ENCODE measurements around the gene CPEB4. TPM values are rescaled to one million over a fixed set of nuclear protein-coding genes. Genes with fewer than 3 reads are reported as not detected.

The CPEB4 gene
- polyA plus RNA-seq, 6 donors from 2014 or later: 4.8 to 8.8 (median 6.0) TPM; not detected in 1

GRCh38 chr5:173915310-173916014 lies 27.3 kb downstream of the CPEB4 start:
- peak overlapping the region in 1 of 6 donors; percentile 78 for H3K27ac Mint-ChIP-seq

GRCh38 chr5:173916233-173916632 lies 28.1 kb downstream of the CPEB4 start:
- H3K4me1 Mint-ChIP-seq: peaks cover 6 to 12% (median 11%) of the 10 kb centered on the region in 3 donors
- DNase-seq: peak; percentile 23
- ATAC-seq (ENCODE audit: low read depth in 2 of 2): no peak
- no peaks in the 10 kb centered on the region for H3K9me3 Mint-ChIP-seq
- no peaks in the 10 kb centered on the region for H3K27me3 Mint-ChIP-seq
- peaks cover 0 to 8% of the 10 kb centered on the region in 2 donors for H3K36me3 Mint-ChIP-seq
- H3K4me3 Mint-ChIP-seq: peak overlapping the region in 6 of 8 donors; percentile 11 to 68 (median 44)
- peak overlapping the region in 4 of 6 donors; percentile 16 to 80 (median 35) for H3K27ac Mint-ChIP-seq

More at GRCh38 chr5:173915310-173916014, 27.3 kb downstream of the CPEB4 start:
- DNase-seq (no peak), ATAC-seq (ENCODE audit: low read depth in 2 of 2) (no peak)
- Mint-ChIP-seq H3K27me3 (no peaks in the 10 kb centered on the region), H3K36me3 (peaks cover 0 to 13% of the 10 kb centered on the region in 2 donors), H3K9me3 (no peaks in the 10 kb centered on the region), H3K4me1 (peaks cover 3 to 7% (median 6%) of the 10 kb centered on the region in 3 donors), H3K4me3 (no peak overlapping the region)

- no peaks in the 10 kb centered on the region for H3K9me3 Mint-ChIP-seq
- peaks cover 8 to 19% (median 18%) of the 10 kb centered on the region in 3 donors for H3K4me1 Mint-ChIP-seq
- DNase-seq: peak; percentile 77
- ATAC-seq (ENCODE audit: low read depth in 2 of 2): peak; percentile 86
- H3K27me3 Mint-ChIP-seq: no peaks in the 10 kb centered on the region
- no peak overlapping the region for H3K4me3 Mint-ChIP-seq
- no peaks in the 10 kb centered on the region for H3K36me3 Mint-ChIP-seq
- H3K27ac Mint-ChIP-seq: no peak overlapping the region
These were observed 29.9 kb downstream of the CPEB4 start for GRCh38 chr5:173917788-173918786.

GRCh38 chr5:173919443-173919842 lies 31.3 kb downstream of the CPEB4 start:
- Mint-ChIP-seq H3K9me3 (no peaks in the 10 kb centered on the region), H3K27me3 (no peaks in the 10 kb centered on the region)

GRCh38 chr5:173920024-173920753 lies 32.0 kb downstream of the CPEB4 start:
- Mint-ChIP-seq H3K27ac (peak overlapping the region in 1 of 6 donors; percentile 44), H3K27me3 (no peaks in the 10 kb centered on the region), H3K4me3 (no peak overlapping the region), H3K9me3 (no peaks in the 10 kb centered on the region), H3K4me1 (peaks cover 18 to 34% (median 32%) of the 10 kb centered on the region in 3 donors), H3K36me3 (no peaks in the 10 kb centered on the region)
- DNase-seq: no peak
- no peak for ATAC-seq (ENCODE audit: low read depth in 2 of 2)

More at GRCh38 chr5:173919443-173919842, 31.3 kb downstream of the CPEB4 start:
- DNase-seq (no peak), ATAC-seq (ENCODE audit: low read depth in 2 of 2) (no peak)
- H3K27ac Mint-ChIP-seq: no peak overlapping the region
- no peaks in the 10 kb centered on the region for H3K36me3 Mint-ChIP-seq
- H3K4me1 Mint-ChIP-seq: peaks cover 14 to 28% (median 26%) of the 10 kb centered on the region in 3 donors
- no peak overlapping the region for H3K4me3 Mint-ChIP-seq

GRCh38 chr5:173920866-173921555 lies 32.9 kb downstream of the CPEB4 start:
- Mint-ChIP-seq H3K36me3 (no peaks in the 10 kb centered on the region), H3K27ac (peak overlapping the region in 3 of 6 donors; percentile 25 to 61 (median 44)), H3K9me3 (no peaks in the 10 kb centered on the region), H3K27me3 (no peaks in the 10 kb centered on the region), H3K4me3 (peak overlapping the region in 1 of 8 donors; percentile 5), H3K4me1 (peaks cover 18 to 38% (median 32%) of the 10 kb centered on the region in 3 donors)
- no peak for DNase-seq
- no peak for ATAC-seq (ENCODE audit: low read depth in 2 of 2)

GRCh38 chr5:173922527-173922926 lies 34.4 kb downstream of the CPEB4 start:
- no peaks in the 10 kb centered on the region for H3K36me3 Mint-ChIP-seq
- peaks cover 18 to 33% (median 25%) of the 10 kb centered on the region in 3 donors for H3K4me1 Mint-ChIP-seq
- ATAC-seq (ENCODE audit: low read depth in 2 of 2) (no peak), DNase-seq (no peak)
- H3K9me3 Mint-ChIP-seq: no peaks in the 10 kb centered on the region
- H3K27me3 Mint-ChIP-seq: no peaks in the 10 kb centered on the region
- no peak overlapping the region for H3K27ac Mint-ChIP-seq
- no peak overlapping the region for H3K4me3 Mint-ChIP-seq

GRCh38 chr5:173923218-173924095 lies 35.3 kb downstream of the CPEB4 start:
- H3K27me3 Mint-ChIP-seq: no peaks in the 10 kb centered on the region
- DNase-seq: no peak
- no peaks in the 10 kb centered on the region for H3K36me3 Mint-ChIP-seq
- H3K4me1 Mint-ChIP-seq: peaks cover 18 to 33% (median 25%) of the 10 kb centered on the region in 3 donors
- H3K4me3 Mint-ChIP-seq: peak overlapping the region in 1 of 8 donors; percentile 23
- peak overlapping the region in 2 of 6 donors; percentile 33 to 57 for H3K27ac Mint-ChIP-seq
- ATAC-seq (ENCODE audit: low read depth in 2 of 2): no peak
- H3K9me3 Mint-ChIP-seq: no peaks in the 10 kb centered on the region

- H3K27me3 Mint-ChIP-seq: no peaks in the 10 kb centered on the region
- peaks cover 18 to 33% (median 25%) of the 10 kb centered on the region in 3 donors for H3K4me1 Mint-ChIP-seq
- no peaks in the 10 kb centered on the region for H3K9me3 Mint-ChIP-seq
- DNase-seq (no peak), ATAC-seq (ENCODE audit: low read depth in 2 of 2) (no peak)
- H3K4me3 Mint-ChIP-seq: no peak overlapping the region
- peak overlapping the region in 2 of 6 donors; percentile 3 to 79 for H3K27ac Mint-ChIP-seq
- no peaks in the 10 kb centered on the region for H3K36me3 Mint-ChIP-seq
These were observed 36.8 kb downstream of the CPEB4 start for GRCh38 chr5:173924899-173925298.

GRCh38 chr5:173925449-173926071 lies 37.4 kb downstream of the CPEB4 start:
- no peak overlapping the region for H3K4me3 Mint-ChIP-seq
- peak in 1 of 2 donors; percentile 63 for ATAC-seq (ENCODE audit: low read depth in 2 of 2)

GRCh38 chr5:173926359-173926758 lies 38.2 kb downstream of the CPEB4 start:
- DNase-seq: no peak
- ATAC-seq (ENCODE audit: low read depth in 2 of 2): no peak
- Mint-ChIP-seq H3K27me3 (no peaks in the 10 kb centered on the region), H3K36me3 (no peaks in the 10 kb centered on the region), H3K27ac (peak overlapping the region in 1 of 6 donors; percentile 16), H3K4me3 (no peak overlapping the region), H3K9me3 (no peaks in the 10 kb centered on the region), H3K4me1 (peaks cover 14 to 26% (median 18%) of the 10 kb centered on the region in 3 donors)

More at GRCh38 chr5:173925449-173926071, 37.4 kb downstream of the CPEB4 start:
- no peak overlapping the region for H3K27ac Mint-ChIP-seq
- peak; percentile 34 for DNase-seq
- H3K27me3 Mint-ChIP-seq: no peaks in the 10 kb centered on the region
- H3K36me3 Mint-ChIP-seq: no peaks in the 10 kb centered on the region
- H3K9me3 Mint-ChIP-seq: no peaks in the 10 kb centered on the region
- peaks cover 18 to 33% (median 25%) of the 10 kb centered on the region in 3 donors for H3K4me1 Mint-ChIP-seq
